MM.1S (cell line): ENCODE results near the gene TSHZ3.

Experiments
- DNase-seq: peaks from one replicate; pipeline ENCODE4 v3.0.0-alpha.2; 2015
- H2AFZ ChIP-seq: fragments of 300-600 bp; sonication (generic); 2 replicates; pipeline ENCODE4 v1.6.0; 2016; ENCODE audit warnings: antibody characterized with exemption, low read length
- H3F3A ChIP-seq: fragments of 300-600 bp; sonication (generic); 2 replicates; pipeline ENCODE4 v1.6.1; 2016; ENCODE audit warnings: mild to moderate bottlenecking, antibody characterized with exemption, low read length, moderate library complexity, mixed read lengths; ENCODE audit not compliant: insufficient read depth
- H3K27ac ChIP-seq: fragments of 300-600 bp; sonication (generic); 2 replicates; pipeline ENCODE4 v1.5.1; 2016; ENCODE audit warnings: mild to moderate bottlenecking, low read length
- H3K27me3 ChIP-seq: fragments of 300-600 bp; sonication (generic); replicated peaks from 2 replicates; pipeline ENCODE4 v1.6.0; 2016; ENCODE audit warnings: low read length; ENCODE audit not compliant: insufficient read depth
- H3K36me3 ChIP-seq: fragments of 300-600 bp; sonication (generic); replicated peaks from 2 replicates; pipeline ENCODE4 v1.6.1; 2016; ENCODE audit warnings: mild to moderate bottlenecking, low read length, mixed read lengths; ENCODE audit not compliant: insufficient read depth
- H3K4me1 ChIP-seq: fragments of 300-600 bp; sonication (generic); 2 replicates; pipeline ENCODE4 v1.6.1; 2016; ENCODE audit warnings: low read length, mixed read lengths
- H3K4me2 ChIP-seq: fragments of 300-600 bp; sonication (generic); 2 replicates; pipeline ENCODE4 v1.6.0; 2016; ENCODE audit warnings: low read depth, low read length
- H3K4me3 ChIP-seq: fragments of 300-600 bp; sonication (generic); 2 replicates; pipeline ENCODE4 v1.5.1; 2016; ENCODE audit warnings: low read length, mixed read lengths
- H3K79me2 ChIP-seq: fragments of 300-600 bp; sonication (generic); 2 replicates; pipeline ENCODE4 v1.6.1; 2016; ENCODE audit warnings: mixed run types, low read length, mixed read lengths
- H3K9ac ChIP-seq: fragments of 300-600 bp; sonication (generic); 2 replicates; pipeline ENCODE4 v1.6.1; 2016; ENCODE audit warnings: low read length, mixed read lengths
- H3K9me2 ChIP-seq: fragments of 300-600 bp; sonication (generic); replicated peaks from 2 replicates; pipeline ENCODE4 v1.6.1; 2016; ENCODE audit warnings: mild to moderate bottlenecking, low read length, mixed read lengths; ENCODE audit not compliant: insufficient read depth
- H3K9me3 ChIP-seq: fragments of 300-600 bp; sonication (generic); replicated peaks from 2 replicates; pipeline ENCODE4 v1.6.1; 2016; ENCODE audit warnings: mild to moderate bottlenecking, low read length, mixed read lengths; ENCODE audit not compliant: insufficient read depth
- H4K20me1 ChIP-seq: fragments of 300-600 bp; sonication (generic); 2 replicates; pipeline ENCODE4 v1.6.1; 2016; ENCODE audit warnings: mild to moderate bottlenecking, low read length, moderate library complexity, mixed read lengths; ENCODE audit not compliant: insufficient read depth
- EZH2 ChIP-seq: fragments of 300-600 bp; sonication (generic); optimal IDR thresholded peaks from 2 replicates; pipeline ENCODE3; 2017; ENCODE audit warnings: low read depth, mild to moderate bottlenecking, antibody characterized with exemption, low read length, mixed read lengths
- EZH2phosphoT487 ChIP-seq: fragments of 300-600 bp; sonication (generic); IDR thresholded peaks from 2 replicates; pipeline ENCODE4 v1.6.1; 2018; ENCODE audit warnings: antibody characterized with exemption, low read length
- TF ChIP-seq, protein P1 (sequence below): fragments of 300-600 bp; sonication (generic); IDR thresholded peaks from 2 replicates; pipeline ENCODE4 v1.5.1; 2016; ENCODE audit warnings: antibody characterized with exemption, low read length, mixed read lengths

Gene TSHZ3

GRCh38 chr19:31235806-31236205, 113.4 kb downstream of the TSHZ3 start:
- Histone ChIP-seq H3K27ac (no peak overlapping the region), H3K4me1 (no peaks in the 10 kb centered on the region), H4K20me1 (no peaks in the 10 kb centered on the region), H3F3A (no peaks in the 10 kb centered on the region), H3K36me3 (no peaks in the 10 kb centered on the region), H3K79me2 (no peaks in the 10 kb centered on the region), H3K9ac (no peak overlapping the region), H3K9me3 (no peaks in the 10 kb centered on the region), H3K4me2 (no peak overlapping the region), H3K27me3 (peaks cover 73% of the 10 kb centered on the region), H2AFZ (no peak overlapping the region), H3K9me2 (no peaks in the 10 kb centered on the region), H3K4me3 (no peak overlapping the region)
- TF ChIP-seq EZH2 = no peak
- TF ChIP-seq, protein P1, sequence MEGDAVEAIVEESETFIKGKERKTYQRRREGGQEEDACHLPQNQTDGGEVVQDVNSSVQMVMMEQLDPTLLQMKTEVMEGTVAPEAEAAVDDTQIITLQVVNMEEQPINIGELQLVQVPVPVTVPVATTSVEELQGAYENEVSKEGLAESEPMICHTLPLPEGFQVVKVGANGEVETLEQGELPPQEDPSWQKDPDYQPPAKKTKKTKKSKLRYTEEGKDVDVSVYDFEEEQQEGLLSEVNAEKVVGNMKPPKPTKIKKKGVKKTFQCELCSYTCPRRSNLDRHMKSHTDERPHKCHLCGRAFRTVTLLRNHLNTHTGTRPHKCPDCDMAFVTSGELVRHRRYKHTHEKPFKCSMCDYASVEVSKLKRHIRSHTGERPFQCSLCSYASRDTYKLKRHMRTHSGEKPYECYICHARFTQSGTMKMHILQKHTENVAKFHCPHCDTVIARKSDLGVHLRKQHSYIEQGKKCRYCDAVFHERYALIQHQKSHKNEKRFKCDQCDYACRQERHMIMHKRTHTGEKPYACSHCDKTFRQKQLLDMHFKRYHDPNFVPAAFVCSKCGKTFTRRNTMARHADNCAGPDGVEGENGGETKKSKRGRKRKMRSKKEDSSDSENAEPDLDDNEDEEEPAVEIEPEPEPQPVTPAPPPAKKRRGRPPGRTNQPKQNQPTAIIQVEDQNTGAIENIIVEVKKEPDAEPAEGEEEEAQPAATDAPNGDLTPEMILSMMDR = no peak
- no peak for TF ChIP-seq EZH2phosphoT487
- DNase-seq = no peak

GRCh38 chr19:31233295-31233800, 115.9 kb downstream of the TSHZ3 start:
- Histone ChIP-seq H3K4me2 (no peak overlapping the region), H3K4me3 (no peak overlapping the region), H3K9me2 (no peaks in the 10 kb centered on the region), H3K27me3 (peaks cover 78% of the 10 kb centered on the region), H3K9me3 (no peaks in the 10 kb centered on the region), H2AFZ (no peak overlapping the region), H3K36me3 (no peaks in the 10 kb centered on the region), H3K79me2 (no peaks in the 10 kb centered on the region), H3K9ac (no peak overlapping the region), H3K4me1 (no peaks in the 10 kb centered on the region), H4K20me1 (no peaks in the 10 kb centered on the region), H3F3A (no peaks in the 10 kb centered on the region), H3K27ac (no peak overlapping the region)
- no peak for DNase-seq
- TF ChIP-seq, protein P1 = no peak
- TF ChIP-seq EZH2phosphoT487 = no peak
- TF ChIP-seq EZH2 = no peak

DNA sequence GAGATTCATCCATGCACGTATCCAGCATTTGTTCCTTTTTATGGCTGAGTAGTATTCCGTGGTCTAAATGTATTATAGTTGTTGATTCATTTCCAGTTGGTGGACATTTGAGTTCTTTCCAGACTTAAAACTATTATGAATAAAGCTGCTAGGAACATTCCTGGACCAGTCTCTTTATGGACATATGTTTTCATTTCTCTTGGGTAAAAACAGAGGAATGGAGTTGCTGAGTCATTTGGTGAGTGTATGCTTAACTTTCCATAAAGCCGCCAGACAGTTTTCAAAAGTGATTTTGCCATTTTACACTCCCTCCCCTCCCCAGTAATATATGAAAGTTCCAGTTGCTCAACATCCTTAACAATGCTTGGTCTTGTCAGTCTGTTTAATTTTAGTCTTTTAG, 116.4 kb downstream of the TSHZ3 start:
- H3K4me3 ChIP-seq = no peak overlapping the region
- H3K4me1 ChIP-seq = no peaks in the 10 kb centered on the region
- H3K27ac ChIP-seq = no peak overlapping the region
- no peaks in the 10 kb centered on the region for H3F3A ChIP-seq
- H2AFZ ChIP-seq = no peak overlapping the region
- H3K9me3 ChIP-seq = no peaks in the 10 kb centered on the region
- no peak overlapping the region for H3K4me2 ChIP-seq
- no peak for DNase-seq
- no peaks in the 10 kb centered on the region for H3K9me2 ChIP-seq
- peaks cover 74% of the 10 kb centered on the region for H3K27me3 ChIP-seq
- no peaks in the 10 kb centered on the region for H4K20me1 ChIP-seq
- H3K9ac ChIP-seq = no peak overlapping the region
- no peaks in the 10 kb centered on the region for H3K36me3 ChIP-seq
- H3K79me2 ChIP-seq = no peaks in the 10 kb centered on the region
- TF ChIP-seq EZH2 = no peak
- no peak for TF ChIP-seq EZH2phosphoT487
- TF ChIP-seq, protein P1 = no peak
